HS-27A (cell line): Measurements from ENCODE around the gene L2HGDH.

ENCODE experiments used
- DNase-seq: peaks from one replicate; pipeline ENCODE4 v3.0.0-alpha.2; 2012; ENCODE audit warnings: low read depth, missing footprints

L2HGDH gene

DNA sequence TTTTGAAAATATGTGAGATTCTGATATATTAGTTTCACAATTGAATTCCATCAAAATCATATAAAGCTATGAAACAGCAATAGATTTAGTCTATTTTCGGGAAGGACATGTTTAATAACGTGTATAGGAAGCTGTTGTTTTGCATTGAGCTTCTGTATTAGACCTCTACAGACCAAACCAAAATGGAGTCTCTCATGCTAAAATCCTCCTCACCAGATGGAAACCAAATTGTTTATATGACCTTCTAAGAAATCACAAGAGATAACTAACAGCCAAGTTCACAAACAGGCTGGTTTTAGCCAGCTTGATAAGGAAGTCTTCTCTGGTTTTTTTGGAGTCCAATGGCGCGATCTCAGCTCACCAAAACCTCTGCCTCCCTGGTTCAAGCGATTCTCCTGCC is 23.9 kb downstream of the L2HGDH start:
- no peak for DNase-seq

DNA sequence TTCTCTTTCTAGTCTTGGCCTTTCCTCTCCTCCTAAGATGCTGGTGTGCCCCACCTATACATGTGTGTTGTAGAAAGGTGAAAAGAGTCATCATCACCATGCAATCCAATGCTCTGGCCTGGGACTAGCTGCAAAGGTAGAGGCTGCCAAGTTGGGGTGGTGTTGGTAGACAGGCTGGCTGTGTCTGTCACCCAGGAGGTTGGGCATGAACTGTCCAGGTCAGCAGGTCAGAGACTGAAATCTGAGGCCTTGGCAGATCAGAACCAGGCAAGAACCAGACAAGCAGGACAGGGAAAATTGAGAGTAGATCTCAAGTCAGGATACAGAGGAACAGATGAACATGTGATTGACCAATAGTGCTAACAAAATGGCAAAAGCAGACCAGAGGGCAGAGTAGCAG is 26.2 kb downstream of the L2HGDH start:
- no peak for DNase-seq

DNA sequence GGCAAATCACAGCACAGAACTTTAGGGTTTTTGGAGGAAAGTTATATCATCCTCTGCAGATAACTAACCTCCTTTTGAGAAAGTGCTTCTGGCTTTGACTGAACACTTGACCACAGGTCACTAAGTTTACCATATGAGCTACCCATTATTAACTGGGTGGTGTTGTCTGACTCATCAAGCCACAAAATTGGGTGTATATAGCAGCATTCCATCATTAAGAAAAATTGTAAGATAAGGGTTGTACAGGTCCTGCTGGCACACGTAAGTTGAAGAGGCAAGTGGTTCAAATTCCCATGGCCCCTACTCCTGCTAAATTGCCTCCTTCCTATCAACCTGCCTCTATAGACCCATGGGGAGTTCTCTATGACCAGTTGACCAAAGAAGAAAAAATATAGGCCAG is 39.5 kb downstream of the L2HGDH start:
- DNase-seq = no peak

DNA sequence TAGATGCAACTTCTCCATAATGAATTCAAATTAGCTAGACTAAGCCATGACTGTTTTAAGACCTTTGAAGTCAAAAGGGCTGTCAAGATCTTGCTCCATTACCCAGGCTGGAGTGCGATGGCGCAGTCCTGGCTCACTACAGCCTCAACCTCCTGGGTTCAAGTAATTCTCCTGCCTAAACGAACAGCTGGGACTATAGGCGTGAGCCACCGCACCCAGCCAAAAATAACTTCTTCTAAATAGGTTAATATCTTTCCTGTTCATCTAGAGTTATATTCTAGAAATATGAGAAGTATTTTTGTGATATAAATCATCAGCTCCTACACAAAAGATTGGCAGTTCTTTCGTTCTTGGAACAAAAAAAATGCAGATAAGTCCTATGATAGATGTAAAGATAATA is 41.1 kb downstream of the L2HGDH start:
- DNase-seq = no peak

DNA sequence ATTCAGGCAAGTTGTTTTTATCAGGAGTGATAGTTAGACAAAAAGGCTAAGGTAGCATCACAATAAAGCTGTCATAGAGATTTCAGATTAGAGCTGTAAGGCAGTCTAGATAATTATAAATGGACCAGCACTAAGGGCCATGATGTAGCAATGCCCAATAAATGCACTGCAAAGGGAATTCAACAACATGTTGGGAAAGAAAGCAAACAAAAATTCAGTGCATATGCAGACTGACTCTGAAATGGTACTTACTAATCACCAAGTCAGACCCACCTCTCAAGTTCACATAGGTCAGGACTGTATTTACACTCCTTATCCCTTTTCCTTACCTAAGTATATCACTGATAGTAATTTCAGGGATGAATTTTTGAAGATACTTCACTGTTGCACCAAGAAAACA is 47.0 kb downstream of the L2HGDH start:
- no peak for DNase-seq

DNA sequence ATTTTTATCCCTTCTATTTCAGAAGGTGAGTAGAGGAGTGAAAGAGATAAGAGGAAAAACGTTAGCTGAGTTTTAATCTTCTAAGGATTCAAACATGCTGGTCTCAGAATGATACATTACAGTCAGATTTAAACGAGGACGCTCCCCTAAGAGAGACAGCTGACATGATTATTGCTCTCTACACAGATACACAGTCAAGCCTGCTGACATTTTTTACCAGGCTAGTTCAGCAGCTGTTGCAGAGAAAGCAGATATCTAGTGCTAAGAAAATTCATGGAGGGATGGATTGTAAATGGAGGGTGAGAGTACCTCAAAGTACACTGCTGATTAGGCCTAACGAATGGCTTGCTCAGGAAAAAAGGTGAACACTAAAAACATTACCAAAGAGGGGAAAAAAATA is 48.7 kb downstream of the L2HGDH start:
- DNase-seq = no peak

DNA sequence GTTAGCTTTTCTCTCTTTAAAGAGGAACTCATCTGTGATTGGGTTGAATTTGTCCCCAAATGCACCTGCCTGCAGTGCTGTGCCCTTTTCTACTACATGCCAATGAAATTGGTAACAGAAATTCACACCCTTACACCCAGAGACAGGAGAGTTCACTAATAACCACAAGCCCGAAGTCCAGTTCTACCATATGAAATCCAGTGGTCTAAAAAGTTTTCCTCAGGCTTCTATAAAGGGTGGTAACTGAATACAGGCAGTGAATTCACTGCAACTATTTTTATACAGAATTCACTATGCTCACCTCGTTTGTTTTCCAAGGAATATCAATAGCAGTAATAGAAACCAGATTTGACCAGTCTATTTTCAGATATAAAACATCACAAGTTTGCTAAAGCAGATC is 49.2 kb downstream of the L2HGDH start:
- DNase-seq = no peak

DNA sequence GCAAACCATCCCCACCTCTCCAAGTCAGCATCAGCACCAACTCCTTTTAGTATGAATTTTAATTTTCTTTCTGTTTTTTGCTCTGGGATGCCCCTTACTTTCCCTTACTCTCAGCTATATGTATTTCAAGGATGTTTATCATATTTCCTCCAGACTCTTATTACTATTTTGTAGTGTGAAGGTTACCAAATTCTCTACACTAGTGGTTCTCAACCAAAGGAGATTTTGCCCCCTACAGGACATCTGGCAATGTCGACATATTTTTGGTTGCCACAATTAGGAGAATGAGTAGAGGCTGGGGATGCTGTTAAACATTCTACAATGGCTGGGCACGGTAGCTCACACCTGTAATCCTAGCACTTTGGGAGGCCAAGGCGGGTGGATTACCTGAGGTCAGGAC is 51.5 kb downstream of the L2HGDH start:
- DNase-seq = no peak

DNA sequence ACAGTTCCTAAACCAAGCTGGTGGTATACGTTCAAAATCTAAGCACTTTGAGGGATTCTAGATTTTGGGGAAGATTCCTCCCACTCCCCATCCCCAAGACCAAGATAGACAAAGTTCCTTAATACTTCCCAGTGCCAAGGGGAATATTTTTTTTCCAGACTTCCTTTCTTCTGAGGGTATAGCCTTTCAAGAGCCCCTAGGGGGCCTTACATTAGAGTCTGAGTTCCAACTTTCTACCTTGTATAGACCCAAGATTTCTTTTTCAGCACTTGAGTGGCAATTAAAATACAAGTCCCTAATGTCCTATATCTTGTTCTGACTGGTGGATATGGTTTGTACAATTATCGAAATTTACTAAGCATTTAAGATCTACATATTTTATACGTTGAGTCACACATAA is 52.0 kb downstream of the L2HGDH start:
- no peak for DNase-seq

DNA sequence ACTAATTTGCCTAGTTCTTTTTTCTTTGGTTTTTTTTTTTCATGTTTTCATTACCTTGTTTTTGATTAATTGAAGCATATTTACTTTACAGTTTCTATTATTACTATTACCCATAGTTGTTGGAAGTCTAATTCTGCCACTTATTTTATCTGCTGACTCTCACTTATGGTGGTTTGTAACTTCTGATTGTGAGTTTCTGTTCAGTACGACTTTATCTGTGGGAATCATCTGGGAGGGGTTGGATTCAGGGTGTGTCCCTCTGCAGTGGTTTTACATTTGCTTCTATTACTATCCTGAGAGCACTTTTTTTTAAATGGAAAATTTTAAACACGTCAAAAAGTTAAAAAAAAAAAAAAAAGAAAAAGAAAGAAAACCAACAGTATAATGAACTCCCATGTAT is 54.3 kb downstream of the L2HGDH start:
- no peak for DNase-seq

DNA sequence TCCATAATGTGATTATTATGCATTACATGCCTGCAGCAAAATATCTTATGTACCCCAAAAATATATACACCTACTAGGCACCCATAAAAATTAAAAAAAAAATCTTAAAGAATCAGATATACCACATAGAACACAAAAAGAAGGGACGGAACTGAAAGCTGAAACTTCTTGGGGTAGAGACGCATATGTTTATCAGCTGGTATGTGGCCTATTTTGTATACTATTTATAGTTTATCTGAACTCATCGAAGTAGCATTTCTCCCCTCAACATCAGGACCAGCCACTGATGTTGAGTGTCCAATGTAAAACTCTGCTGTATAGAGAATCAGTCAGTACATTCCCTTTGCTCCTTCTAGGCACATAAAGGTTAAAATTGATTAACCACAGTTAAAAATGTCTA is 57.8 kb downstream of the L2HGDH start:
- no peak for DNase-seq

DNA sequence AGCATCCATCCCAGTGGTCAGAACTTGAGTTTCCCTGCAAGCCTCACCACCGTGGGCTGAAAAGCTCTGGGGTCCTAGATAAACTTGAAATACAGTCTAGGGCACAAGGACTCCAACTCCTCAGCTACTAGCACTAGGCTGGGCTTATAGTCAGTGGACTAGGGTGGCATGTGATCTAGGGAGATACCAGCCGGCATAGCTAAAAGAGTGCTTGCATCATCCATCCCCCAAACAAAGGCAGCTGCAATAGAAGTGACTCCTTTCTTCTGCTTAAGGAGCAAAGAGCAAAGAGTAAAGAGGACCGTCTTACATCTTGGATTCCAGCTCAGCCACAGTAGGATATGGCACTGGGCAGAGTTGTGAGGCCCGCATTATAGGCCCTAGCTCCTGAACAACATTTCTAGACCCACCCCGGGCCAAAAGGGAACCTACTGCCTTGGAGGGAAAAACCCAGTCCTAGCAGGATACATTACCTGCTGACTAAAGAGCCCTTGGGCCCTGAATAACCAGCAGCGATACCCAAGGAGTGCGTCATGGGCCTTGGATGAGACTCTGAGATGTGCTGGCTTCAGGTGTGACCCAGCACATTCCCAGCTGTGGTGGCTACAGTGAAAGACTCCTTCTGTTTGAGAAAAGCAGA is 62.8 kb downstream of the L2HGDH start:
- no peak for DNase-seq

DNA sequence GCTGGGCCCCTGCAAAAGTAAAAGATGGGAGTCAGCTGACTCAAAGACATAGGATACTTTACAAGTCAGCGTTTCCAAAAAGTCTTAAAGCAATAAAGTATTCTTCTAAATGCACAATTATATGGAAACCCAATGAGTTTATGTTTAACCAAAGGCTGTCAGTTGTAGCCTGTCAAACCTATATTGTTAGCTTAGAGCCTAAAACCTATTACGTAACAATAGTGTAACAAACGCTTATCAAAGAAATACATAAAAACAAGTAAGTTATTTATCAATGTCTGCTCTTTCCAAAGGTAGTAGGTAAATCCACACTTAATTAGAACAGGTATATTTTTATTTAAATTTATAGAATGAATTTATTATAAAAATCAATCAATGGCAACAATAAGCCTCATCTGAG is 64.8 kb downstream of the L2HGDH start:
- no peak for DNase-seq

DNA sequence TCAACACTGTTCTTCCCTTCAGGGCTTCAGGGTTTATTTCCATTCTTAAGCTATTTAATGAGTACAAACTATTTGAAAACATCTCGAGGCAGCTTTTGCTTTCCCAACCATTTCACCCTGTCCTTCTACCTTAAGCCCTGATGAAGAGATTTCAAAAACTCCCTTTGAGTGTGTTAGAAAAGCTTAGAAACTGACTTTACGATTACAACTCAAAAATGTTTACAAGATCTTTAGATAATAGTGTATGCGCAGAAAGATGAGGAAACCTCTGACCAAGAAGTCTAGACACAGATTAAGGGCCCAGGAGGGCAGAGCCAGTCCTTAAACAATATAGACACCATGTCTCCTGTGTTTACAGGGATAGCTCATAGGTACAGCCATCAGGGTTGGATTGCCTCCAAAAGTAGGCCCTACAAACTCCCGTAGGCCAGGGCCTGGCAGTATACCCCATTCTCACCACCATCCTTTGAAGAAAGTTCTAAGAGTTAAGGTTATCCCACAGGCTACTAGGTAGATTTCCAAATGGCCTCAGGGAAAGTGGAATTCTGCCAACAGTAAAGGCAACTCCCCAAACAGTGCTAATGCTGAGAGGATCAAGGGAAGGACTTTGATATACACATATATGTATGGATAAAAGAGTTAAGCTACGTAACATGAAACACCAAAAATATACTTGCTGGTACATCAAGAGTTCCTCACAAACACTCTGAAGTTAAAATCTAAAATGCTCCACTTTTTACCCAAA is 69.3 kb downstream of the L2HGDH start:
- DNase-seq = no peak

DNA sequence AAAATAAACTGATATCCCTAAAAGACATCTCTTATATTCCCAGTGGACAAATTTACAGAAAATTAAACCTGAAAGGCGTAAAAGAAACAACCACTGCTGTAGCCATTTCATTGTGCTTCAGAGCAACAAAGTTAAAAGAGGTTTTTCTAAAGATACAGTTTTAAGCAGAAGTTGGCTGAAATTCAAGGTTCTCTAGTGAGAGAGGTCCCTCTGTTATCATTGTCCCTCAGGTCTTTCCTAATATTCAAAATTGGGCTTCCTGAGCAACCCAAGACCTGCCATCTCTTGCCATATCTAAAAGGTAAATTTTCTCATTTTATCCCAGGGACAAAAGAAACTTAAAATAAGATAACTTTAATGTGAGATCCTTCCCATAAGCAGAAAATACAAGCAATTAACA is 69.9 kb downstream of the L2HGDH start:
- no peak for DNase-seq

DNA sequence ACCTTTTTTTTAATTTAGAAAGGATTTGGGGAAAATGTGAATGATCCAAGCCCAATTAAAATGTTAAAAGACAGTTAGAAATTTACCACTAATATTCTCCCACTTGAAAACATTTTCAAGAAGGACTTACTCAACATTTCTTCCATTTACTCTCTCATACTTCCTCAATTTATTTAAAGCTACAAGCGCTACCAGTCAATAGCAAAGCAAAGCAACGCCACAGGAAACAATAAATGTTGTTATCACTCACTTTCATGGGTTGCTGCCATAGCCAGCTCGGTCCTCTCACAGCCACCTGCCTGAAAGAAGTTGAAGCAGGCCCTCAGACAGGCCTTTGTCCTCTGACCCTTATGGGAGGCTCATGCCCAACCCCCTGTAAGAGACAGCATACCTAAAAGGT is 74.6 kb downstream of the L2HGDH start:
- no peak for DNase-seq

DNA sequence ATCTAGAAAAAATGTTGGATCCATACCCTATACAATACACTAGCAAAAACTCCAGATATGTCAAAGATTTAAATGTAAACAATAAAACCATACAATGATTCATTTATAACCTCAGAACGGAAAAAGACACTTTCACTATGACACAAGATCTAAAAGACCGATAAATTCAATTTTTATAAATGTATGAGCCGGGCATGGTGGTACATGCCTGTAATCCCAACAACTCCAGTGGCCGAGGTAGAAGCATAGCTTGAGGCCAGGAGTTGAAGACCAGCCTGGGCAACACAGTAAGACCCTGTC is 78.1 kb downstream of the L2HGDH start:
- DNase-seq = no peak

DNA sequence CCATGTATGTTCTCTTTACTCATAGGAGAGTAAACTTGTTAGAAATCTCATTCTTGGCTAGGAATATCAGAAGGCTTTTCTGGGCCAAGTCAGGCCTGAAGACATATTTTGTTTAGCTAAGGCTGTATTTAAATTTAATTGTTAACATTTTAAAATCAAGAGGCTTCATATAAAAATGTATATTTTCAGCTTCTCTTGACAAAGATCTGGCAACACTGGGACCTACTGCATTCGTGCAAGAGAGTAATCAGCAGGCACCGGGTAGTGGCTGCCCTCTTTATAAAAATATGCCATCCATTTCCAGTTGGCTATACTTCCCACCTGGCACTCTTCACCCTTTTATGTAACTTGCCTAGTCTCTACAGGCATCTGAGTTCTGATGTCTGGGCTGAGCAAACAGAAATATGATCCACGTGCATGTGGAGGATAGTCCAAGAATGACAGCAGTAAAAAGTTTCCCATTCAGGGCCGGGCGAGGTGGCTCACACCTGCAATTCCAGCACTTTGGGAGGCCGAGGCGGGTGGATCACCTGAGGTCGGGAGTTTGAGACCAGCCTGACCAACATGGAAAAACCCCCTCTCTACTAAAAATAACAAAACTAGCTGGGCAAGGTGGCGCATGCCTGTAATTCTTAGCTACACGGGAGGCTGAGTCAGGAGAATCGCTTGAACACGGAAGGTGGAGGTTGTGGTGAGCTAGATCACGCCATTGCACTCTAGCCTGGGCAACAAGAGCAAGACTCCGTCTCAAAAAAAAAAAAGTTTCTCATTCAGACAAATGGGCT is 78.7 kb downstream of the L2HGDH start:
- no peak for DNase-seq

DNA sequence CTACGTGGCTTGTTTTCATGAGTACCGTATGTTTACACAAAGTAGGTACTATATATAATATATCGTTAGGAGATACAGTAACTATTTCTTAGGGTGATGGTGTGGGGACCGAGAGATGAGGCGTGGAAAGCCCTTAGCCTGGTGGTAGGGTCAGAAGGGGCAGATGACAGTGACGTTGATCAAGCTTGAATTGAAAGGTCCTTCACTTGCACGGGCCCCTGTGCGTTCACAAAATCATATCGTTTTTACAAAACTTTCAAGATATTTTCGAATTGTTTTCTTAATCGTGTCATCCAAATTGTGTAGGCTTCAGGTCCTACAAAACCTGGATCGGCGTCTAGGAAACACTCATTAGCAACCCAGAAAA is 79.8 kb downstream of the L2HGDH start:
- no peak for DNase-seq

DNA sequence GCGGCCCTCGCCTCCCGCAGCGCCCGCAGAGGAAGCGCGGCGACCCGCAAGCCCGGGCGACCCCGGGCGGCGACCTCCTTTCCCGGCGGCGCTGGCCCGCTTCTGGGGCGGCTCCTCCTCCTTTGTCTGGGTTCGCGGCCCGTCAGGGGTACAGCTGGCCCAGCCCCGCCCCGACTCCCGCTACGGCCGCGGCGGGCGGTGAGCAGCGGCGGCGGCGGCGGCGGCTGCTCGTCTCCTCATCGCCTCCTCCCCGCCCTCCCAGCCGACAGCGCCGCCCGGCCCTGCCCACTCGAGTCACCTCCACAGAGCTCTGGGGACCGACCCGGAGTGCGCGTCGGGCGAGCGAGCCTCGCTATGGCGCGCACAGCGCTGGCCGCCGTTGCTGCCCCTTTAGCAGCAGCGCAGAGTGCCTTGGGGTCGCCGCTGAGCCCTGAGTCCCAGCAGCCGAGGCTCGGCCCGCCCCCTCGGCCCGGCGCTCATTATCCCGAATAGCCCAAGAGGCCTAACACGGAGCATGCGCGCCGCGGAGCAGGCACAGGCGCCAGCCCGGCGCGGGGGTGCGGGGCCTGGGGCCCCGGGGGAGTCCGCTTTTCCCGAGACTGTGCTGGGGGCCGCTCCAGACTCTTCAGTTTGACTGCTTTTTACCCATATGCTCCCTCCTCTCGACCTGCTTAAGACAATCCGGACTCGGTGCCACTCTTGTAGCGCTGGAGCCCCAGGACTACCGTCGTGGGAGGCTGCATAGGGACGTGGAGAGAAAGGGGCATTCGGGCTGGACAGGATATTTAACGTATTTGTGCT is 80.4 kb downstream of the L2HGDH start, which contains the start of gene SOS2:
SOS2 (minus strand) TSS at position 104 of the 801 bp plus-strand sequence. CDS start 295 bp downstream, outside the sequence.
- peak; percentile 61 for DNase-seq

DNA sequence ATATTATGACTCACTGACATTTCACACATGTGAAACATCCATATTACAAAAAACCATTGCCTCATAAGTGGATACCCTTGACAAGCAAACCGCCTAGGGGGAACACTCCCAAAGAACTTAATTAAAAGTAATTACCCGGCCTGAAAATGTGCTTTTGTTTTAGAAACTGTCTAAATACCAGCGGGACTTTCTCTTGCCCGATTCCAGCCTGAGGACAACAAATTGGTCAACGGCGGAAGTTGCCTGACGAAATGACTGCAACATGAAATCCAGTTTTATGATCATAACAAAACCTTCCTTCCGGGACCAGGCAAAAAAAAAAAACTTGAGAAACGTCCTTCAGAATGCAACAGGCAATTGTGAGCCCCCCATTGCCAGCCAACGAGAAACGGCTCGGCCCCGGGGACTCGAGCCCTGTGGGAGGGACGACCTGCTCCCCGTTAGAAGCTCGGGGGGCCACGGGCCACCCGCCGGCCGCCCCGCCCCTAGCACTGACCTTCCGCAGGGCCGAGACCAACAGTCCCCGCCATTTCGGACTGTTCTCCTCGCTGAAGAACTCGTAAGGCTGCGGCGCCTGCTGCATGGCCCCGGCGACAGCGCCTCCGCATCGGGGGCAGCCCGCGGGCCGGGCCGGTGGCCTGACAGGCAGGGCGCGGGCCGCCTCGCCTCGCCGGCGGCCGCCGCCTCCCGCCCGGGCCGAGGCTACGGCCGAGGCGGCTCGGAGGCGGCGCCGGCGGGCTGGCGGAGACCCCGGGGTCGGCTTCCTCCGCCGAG is 81.1 kb downstream of the L2HGDH start:
- DNase-seq = peak; percentile 38

DNA sequence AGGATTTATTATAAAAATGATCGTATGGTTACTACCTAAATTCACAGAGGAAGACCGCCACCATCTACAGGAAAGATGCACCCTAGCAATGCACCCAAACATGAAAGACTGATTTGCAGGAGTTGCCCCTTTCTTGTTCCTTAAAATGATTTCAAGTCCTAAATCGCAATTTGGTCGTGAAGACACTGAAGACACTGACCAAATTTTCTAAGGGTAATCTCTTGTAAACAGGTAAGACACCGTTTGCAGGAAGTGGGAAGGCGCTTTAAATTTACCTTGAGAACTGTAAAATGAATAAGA is 81.7 kb downstream of the L2HGDH start:
- peak; percentile 3 for DNase-seq
